HG03095 (cell line): Measurements from ENCODE around the gene ZBBX.
"Not testable (repeated sequence)": the region's sequence is repeated elsewhere in the genome, so short reads cannot be mapped to it uniquely, and the experiment has no call there.

Experiments
- ATAC-seq: cut with Tn5 transposase; IDR thresholded peaks from one replicate; pipeline ENCODE4 v1.9.1; 2021; ENCODE audit warnings: moderate library complexity; ENCODE audit not compliant: unreplicated experiment

The ZBBX gene

DNA sequence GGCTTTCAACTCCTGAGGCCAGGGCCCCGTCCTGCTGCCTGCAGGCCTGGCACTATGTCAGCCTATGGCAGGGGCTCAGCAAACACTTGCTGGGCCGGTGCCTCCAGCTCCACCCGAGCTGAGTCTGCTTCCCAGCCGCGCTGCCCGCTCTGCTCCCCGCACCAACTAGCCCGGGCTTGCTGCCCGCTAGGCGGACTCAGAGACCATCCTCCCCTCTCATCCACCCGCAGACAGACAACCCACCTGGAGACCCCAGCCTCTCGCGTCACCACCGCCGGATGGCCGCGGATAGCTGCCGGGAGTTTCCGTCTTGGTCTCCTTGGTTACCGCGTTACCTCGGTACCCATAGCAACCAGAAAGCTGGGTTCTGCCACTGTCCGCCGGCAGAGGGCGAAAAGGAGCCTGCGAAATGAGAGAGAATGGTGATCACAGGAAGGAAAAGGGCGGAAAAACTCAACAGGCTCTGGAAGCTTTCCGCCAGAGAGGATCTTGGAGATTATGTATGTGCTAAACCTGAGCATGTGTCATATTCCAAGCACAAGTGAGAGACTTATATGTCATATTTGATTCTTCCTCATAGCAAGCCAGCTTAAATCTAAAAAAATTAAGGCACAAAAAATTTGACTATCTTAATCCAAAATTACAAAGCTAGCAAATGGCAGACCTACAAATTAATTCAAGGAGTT is at the start of gene ZBBX:
Gene ZBBX, minus strand, starts transcription at position 294 of the 686 bp plus-strand sequence. CDS start 7,396 bp downstream, outside the sequence.
- peak; percentile 100 for ATAC-seq

GRCh38 chr3:167426962-167427361 is 46.9 kb upstream of the ZBBX start:
- not testable (repeated sequence) for ATAC-seq

- not testable (repeated sequence) for ATAC-seq
Measured at GRCh38 chr3:167422396-167422795, 42.3 kb upstream of the ZBBX start.

- no peak for ATAC-seq
Measured at GRCh38 chr3:167409611-167410010, 29.5 kb upstream of the ZBBX start.

- peak; percentile 64 for ATAC-seq
Measured at GRCh38 chr3:167406876-167407492, 26.9 kb upstream of the ZBBX start.

- no peak for ATAC-seq
Measured at GRCh38 chr3:167397826-167398225, 17.7 kb upstream of the ZBBX start.

DNA sequence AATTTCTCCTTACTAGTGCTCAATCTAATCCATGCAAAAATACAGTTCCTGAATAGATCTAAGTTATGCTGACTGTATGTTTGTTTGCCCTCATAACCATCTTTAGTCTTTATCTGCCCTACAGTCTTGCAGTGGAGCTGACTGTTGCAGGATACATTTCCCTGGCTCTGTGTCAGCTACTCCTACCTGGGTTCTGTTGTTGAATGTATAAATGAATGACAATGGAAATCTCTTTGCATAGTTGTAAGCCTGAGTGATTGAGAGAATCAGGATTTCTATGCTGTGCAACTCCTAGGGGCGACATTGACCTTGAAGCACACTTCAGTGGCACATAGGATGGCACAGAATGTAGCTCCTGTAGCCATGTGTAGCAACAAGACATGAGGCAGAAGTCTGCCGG is 16.0 kb upstream of the ZBBX start:
- no peak for ATAC-seq

DNA sequence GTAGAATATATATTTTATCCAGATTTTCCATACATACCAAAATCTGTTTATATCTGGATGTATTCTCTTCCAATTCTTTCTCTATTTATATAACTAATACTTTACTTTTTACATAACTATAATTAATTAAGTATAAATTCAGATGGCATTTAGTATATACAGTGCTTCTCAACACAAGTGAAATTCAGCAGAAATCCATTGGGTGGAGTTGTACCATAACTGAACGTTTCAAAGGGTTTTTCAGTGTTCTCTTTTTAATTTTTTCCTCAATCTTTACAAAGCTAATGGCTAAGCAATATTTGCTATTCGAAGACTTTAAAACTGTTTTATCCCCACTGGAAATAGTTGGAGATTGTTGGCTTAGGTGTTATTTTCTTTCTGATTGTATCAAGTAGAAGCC is 13.9 kb upstream of the ZBBX start:
- ATAC-seq = no peak

DNA sequence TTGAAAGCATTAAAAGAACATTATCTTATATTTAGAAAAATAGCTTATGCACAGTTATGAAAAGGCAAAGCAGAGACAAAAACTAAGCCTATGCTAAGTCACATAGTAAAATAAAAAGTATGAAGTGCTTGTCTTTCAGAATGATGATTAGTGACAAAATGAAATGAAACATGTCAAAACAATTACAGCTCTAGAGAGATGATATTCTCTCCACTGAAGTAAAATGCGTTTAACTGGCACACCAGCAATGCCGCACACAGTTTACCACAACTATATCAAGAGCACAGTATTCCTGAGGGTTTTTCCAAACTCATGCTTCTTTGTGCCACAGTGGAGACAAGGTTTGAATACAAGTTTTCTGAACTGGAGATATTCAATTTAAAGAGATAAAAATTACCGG is 2.1 kb upstream of the ZBBX start:
- ATAC-seq = no peak

GRCh38 chr3:167375478-167375877 is 4.6 kb downstream of the ZBBX start:
- ATAC-seq = no peak

- no peak for ATAC-seq
Measured at GRCh38 chr3:167372138-167372537, 8.0 kb downstream of the ZBBX start.

DNA sequence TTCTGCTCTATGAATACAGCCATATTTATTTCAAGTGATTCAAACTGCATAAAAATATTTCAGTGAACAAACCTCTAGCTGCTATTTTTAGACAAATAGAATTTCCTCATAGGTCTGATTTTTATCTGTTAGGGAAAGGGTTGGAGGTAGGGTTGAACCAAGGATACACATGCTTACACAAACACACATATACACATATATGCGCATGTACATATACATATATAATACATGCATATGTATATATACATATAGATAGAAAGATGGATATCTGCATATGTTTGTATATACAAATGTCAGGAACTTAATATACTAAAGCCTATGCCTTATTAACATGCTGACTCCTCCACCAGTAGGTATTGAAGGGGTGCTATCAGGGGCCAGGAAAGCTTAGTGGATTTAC is 18.1 kb downstream of the ZBBX start:
- no peak for ATAC-seq

DNA sequence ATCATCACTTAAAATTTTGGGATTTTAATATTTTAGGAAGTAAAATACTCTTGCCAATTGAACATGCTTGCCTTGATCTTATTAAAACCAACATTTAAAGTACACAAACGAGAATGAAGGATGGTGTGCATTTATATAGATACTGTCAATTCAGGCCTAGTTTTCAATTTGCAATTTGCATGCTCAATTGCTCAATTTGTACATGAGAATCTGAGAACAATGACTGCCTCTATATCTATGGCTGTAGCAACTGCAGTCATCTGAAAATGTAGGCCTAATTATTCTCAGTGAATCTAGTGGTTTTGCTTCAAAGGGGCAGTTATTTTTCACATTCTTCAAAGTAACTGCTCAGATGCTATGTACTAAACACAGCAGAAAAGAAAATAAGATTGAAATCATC is 18.8 kb downstream of the ZBBX start:
- no peak for ATAC-seq

- ATAC-seq = no peak
Measured at GRCh38 chr3:167355446-167355845, 24.7 kb downstream of the ZBBX start.

DNA sequence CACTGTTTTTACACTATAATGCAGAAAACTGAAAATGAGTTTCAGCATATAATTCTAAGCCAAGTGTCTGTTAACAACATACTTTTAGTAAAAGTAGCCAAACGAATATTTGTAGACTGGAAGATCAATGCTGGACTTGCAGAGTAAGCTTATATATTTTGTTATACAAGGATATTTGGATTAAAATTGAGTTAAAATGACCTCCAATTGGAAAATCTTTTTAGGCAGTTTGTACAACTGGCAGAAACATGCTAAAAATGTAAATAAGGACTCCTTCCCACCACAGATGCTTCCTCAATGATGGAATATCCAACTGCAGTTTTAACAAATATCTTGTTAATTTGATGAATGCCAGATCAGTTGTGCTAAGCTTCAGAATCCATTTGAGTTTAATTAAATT is 25.3 kb downstream of the ZBBX start:
- no peak for ATAC-seq

GRCh38 chr3:167350245-167350862 is 29.7 kb downstream of the ZBBX start:
- ATAC-seq = no peak

DNA sequence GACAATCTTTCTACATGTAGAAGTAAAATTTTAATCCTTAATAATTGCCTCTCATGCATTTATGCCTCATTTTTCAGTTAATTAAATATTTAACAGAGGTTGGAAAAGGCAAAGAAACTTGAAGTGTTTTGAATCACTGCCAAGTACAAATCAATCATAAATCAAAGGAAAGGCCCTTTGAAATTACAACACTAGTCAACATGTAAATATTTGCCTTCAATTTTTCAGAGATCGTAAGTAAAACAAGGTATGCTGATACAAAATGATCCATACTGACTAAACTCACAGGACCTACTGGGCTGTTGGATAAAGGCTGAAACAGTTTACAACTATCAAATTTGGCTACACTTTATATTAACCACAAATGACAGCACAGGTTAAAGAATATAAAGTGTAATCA is 33.9 kb downstream of the ZBBX start:
- no peak for ATAC-seq

- ATAC-seq = no peak
Measured at GRCh38 chr3:167330993-167331785, 48.9 kb downstream of the ZBBX start.

- ATAC-seq = no peak
Measured at GRCh38 chr3:167323572-167323971, 56.5 kb downstream of the ZBBX start.

GRCh38 chr3:167318996-167319615 is 61.0 kb downstream of the ZBBX start:
- no peak for ATAC-seq

- no peak for ATAC-seq
Measured at GRCh38 chr3:167318306-167318705, 61.8 kb downstream of the ZBBX start.
